ENCODE data around the gene PAXIP1.
A peak's percentile ranks its signal among the peaks of the same experiment; 100 is the strongest.
"Not testable (repeated sequence)": the region's sequence is repeated elsewhere in the genome, so short reads cannot be mapped to it uniquely, and the experiment has no call there.

Gene PAXIP1, protein sequence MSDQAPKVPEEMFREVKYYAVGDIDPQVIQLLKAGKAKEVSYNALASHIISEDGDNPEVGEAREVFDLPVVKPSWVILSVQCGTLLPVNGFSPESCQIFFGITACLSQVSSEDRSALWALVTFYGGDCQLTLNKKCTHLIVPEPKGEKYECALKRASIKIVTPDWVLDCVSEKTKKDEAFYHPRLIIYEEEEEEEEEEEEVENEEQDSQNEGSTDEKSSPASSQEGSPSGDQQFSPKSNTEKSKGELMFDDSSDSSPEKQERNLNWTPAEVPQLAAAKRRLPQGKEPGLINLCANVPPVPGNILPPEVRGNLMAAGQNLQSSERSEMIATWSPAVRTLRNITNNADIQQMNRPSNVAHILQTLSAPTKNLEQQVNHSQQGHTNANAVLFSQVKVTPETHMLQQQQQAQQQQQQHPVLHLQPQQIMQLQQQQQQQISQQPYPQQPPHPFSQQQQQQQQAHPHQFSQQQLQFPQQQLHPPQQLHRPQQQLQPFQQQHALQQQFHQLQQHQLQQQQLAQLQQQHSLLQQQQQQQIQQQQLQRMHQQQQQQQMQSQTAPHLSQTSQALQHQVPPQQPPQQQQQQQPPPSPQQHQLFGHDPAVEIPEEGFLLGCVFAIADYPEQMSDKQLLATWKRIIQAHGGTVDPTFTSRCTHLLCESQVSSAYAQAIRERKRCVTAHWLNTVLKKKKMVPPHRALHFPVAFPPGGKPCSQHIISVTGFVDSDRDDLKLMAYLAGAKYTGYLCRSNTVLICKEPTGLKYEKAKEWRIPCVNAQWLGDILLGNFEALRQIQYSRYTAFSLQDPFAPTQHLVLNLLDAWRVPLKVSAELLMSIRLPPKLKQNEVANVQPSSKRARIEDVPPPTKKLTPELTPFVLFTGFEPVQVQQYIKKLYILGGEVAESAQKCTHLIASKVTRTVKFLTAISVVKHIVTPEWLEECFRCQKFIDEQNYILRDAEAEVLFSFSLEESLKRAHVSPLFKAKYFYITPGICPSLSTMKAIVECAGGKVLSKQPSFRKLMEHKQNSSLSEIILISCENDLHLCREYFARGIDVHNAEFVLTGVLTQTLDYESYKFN

GRCh38 chr7:155003092-155003375 lies at the start of gene PAXIP1:
PAXIP1 (minus strand) TSS chr7:155003124; CDS start chr7:155002929, 195 bp downstream.
- in situ Hi-C loops (cut with MboI; ENCODE audit: low pct_unique_long_range_greater_than_20kb, low sequenced_read_pairs, unreplicated experiment), result no loop called here
- TF ChIP-seq, protein P1, sequence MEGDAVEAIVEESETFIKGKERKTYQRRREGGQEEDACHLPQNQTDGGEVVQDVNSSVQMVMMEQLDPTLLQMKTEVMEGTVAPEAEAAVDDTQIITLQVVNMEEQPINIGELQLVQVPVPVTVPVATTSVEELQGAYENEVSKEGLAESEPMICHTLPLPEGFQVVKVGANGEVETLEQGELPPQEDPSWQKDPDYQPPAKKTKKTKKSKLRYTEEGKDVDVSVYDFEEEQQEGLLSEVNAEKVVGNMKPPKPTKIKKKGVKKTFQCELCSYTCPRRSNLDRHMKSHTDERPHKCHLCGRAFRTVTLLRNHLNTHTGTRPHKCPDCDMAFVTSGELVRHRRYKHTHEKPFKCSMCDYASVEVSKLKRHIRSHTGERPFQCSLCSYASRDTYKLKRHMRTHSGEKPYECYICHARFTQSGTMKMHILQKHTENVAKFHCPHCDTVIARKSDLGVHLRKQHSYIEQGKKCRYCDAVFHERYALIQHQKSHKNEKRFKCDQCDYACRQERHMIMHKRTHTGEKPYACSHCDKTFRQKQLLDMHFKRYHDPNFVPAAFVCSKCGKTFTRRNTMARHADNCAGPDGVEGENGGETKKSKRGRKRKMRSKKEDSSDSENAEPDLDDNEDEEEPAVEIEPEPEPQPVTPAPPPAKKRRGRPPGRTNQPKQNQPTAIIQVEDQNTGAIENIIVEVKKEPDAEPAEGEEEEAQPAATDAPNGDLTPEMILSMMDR (IDR thresholded peaks at IDR 0.05; ENCODE audit: extremely low read depth, insufficient read depth, missing control alignments), result no peak
- DNase-seq (ENCODE audit: low spot score), result peak; percentile 89

DNA sequence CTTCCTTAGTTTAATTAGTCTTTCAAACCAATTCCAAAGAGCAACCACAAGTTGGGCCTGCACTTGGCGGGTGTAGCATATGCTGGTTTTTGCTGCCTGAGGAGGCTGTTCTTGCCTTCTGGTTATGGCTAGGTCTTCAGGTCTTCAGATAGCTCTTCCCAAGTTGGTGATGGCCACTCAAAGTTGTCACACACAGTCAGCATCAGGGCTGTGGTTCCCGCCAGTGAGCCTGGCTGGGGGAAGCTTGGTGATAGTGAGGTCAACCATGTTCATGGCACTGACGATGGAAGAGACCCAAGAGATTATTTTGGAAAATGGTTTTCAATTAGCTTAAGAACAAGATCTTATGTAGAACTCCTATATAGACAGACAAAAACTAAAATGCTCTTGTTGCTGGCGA lies 48.4 kb upstream of the PAXIP1 start:
- TF ChIP-seq, protein P1 (IDR thresholded peaks at IDR 0.05; ENCODE audit: extremely low read depth, insufficient read depth, missing control alignments), result no peak
- no peak for DNase-seq (ENCODE audit: low spot score)
- in situ Hi-C loops (cut with MboI; ENCODE audit: low pct_unique_long_range_greater_than_20kb, low sequenced_read_pairs, unreplicated experiment), result no loop called here

DNA sequence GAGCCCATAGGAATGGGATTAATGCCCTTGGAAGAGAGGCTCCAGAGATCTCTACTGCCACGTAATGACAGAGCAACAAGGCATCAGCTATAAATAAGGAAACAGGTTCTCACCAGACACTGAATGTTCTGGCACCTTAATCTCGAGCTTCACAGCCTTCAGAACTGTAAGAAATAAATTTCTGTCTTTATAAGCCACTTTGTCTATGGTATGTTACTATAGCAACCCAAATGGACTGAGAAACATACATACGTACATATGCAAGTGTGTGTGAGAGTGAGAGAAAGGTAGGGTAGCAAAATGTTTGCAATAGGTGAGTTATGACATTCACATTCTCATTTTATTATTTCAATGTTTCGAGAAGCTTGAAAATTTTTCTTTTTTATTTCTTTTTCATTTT lies 45.1 kb upstream of the PAXIP1 start:
- in situ Hi-C loops (cut with MboI; ENCODE audit: low pct_unique_long_range_greater_than_20kb, low sequenced_read_pairs, unreplicated experiment), result no loop called here
- TF ChIP-seq, protein P1 (IDR thresholded peaks at IDR 0.05; ENCODE audit: extremely low read depth, insufficient read depth, missing control alignments), result no peak
- no peak for DNase-seq (ENCODE audit: low spot score)

- no peak for DNase-seq (ENCODE audit: low spot score)
- in situ Hi-C loops (cut with MboI; ENCODE audit: low pct_unique_long_range_greater_than_20kb, low sequenced_read_pairs, unreplicated experiment), result no loop called here
- TF ChIP-seq, protein P1 (IDR thresholded peaks at IDR 0.05; ENCODE audit: extremely low read depth, insufficient read depth, missing control alignments), result no peak
Observed at GRCh38 chr7:155043756-155044155, 40.8 kb upstream of the PAXIP1 start.

GRCh38 chr7:155038335-155038734 lies 35.4 kb upstream of the PAXIP1 start:
- TF ChIP-seq, protein P1 (IDR thresholded peaks at IDR 0.05; ENCODE audit: extremely low read depth, insufficient read depth, missing control alignments), result no peak
- in situ Hi-C loops (cut with MboI; ENCODE audit: low pct_unique_long_range_greater_than_20kb, low sequenced_read_pairs, unreplicated experiment), result no loop called here
- no peak for DNase-seq (ENCODE audit: low spot score)

GRCh38 chr7:155034495-155034894 lies 31.6 kb upstream of the PAXIP1 start:
- in situ Hi-C loops (cut with MboI; ENCODE audit: low pct_unique_long_range_greater_than_20kb, low sequenced_read_pairs, unreplicated experiment); DNase-seq (ENCODE audit: low spot score): not testable (repeated sequence)
